WTC11 (cell line): ENCODE results near the gene LTF. TPM values are rescaled to one million over a fixed set of nuclear protein-coding genes. Genes with fewer than 3 reads are reported as not detected.

ENCODE experiments used
- ATAC-seq: fragments of 200-7000 bp; cut with Tn5 transposase; 2 replicates; pipeline ENCODE4 v1.10.0; 2021; ENCODE audit warnings: mild to moderate bottlenecking, moderate library complexity
- CTCF ChIA-PET: fragments of 300-600 bp; sonication (Branson Sonifier 250); formaldehyde crosslinking; loops from one replicate; lab custom pipeline; 2021; ENCODE audit warnings: antibody characterized with exemption; lab: Charles Lee
- POLR2A ChIA-PET: fragments of 350-600 bp; sonication (Branson Sonifier 250); formaldehyde crosslinking; loops from one replicate; lab custom pipeline; 2021; ENCODE audit warnings: antibody characterized with exemption; lab: Charles Lee
- DNase-seq: peaks from one replicate; pipeline ENCODE4 v3.0.0; 2021; ENCODE audit warnings: low spot score
- H3K27ac Mint-ChIP-seq: 2 replicates; pipeline ENCODE4 v1.8.0; 2021; ENCODE audit warnings: mixed read lengths
- H3K27me3 Mint-ChIP-seq: 2 replicates; pipeline ENCODE4 v1.8.0; 2021; ENCODE audit warnings: low read depth, mild to moderate bottlenecking, moderate library complexity, mixed read lengths
- H3K36me3 Mint-ChIP-seq: 2 replicates; pipeline ENCODE4 v1.8.0; 2021; ENCODE audit warnings: mixed read lengths
- H3K4me1 Mint-ChIP-seq: 2 replicates; pipeline ENCODE4 v1.8.0; 2022; ENCODE audit warnings: mixed read lengths
- H3K4me3 Mint-ChIP-seq: 2 replicates; pipeline ENCODE4 v1.8.0; 2021; ENCODE audit warnings: mild to moderate bottlenecking, moderate library complexity, mixed read lengths
- H3K9me3 Mint-ChIP-seq: 2 replicates; pipeline ENCODE4 v1.8.0; 2021; ENCODE audit warnings: mixed read lengths
- CBFB ChIP-seq: sonication (generic); formaldehyde crosslinking; IDR thresholded peaks from 2 replicates; pipeline ENCODE4 v1.8.1; 2022; ENCODE audit warnings: mild to moderate bottlenecking, low read depth, missing genetic modification reagents
- CREB1 ChIP-seq: sonication (generic); formaldehyde crosslinking; IDR thresholded peaks from 2 replicates; pipeline ENCODE4 v1.8.0; 2023; ENCODE audit warnings: mild to moderate bottlenecking, missing genetic modification reagents
- ELF4 ChIP-seq: sonication (generic); formaldehyde crosslinking; IDR thresholded peaks from 2 replicates; pipeline ENCODE4 v1.8.1; 2022; ENCODE audit warnings: low read depth, mild to moderate bottlenecking, moderate library complexity, missing genetic modification reagents
- EMX1 ChIP-seq: fragments of 250-450 bp; sonication (Bioruptor Pico); IDR thresholded peaks from 2 replicates; pipeline ENCODE4 v1.8.0; 2021; ENCODE audit warnings: mild to moderate bottlenecking
- JUN ChIP-seq: sonication (generic); formaldehyde crosslinking; IDR thresholded peaks from 2 replicates; pipeline ENCODE4 v1.8.0; 2023; ENCODE audit warnings: mild to moderate bottlenecking, missing genetic modification reagents
- KAT7 ChIP-seq: sonication (generic); formaldehyde crosslinking; IDR thresholded peaks from 2 replicates; pipeline ENCODE4 v1.8.1; 2023; ENCODE audit warnings: missing genetic modification reagents, mild to moderate bottlenecking, borderline replicate concordance
- PRRX2 ChIP-seq: fragments of 250-450 bp; sonication (Bioruptor Pico); IDR thresholded peaks from 2 replicates; pipeline ENCODE4 v1.8.0; 2021; ENCODE audit warnings: mild to moderate bottlenecking
- SP1 ChIP-seq: sonication (generic); formaldehyde crosslinking; conservative IDR thresholded peaks from 2 replicates; pipeline ENCODE4 v1.8.1; 2022; ENCODE audit warnings: missing genetic modification reagents
- TEAD4 ChIP-seq: sonication (generic); formaldehyde crosslinking; IDR thresholded peaks from 2 replicates; pipeline ENCODE4 v1.8.0; 2022; ENCODE audit warnings: mild to moderate bottlenecking, missing genetic modification reagents
- TP53 ChIP-seq: sonication (generic); formaldehyde crosslinking; IDR thresholded peaks from 2 replicates; pipeline ENCODE4 v1.8.1; 2023; ENCODE audit warnings: mild to moderate bottlenecking, missing genetic modification reagents
- ZBTB21 ChIP-seq: sonication (generic); formaldehyde crosslinking; IDR thresholded peaks from 2 replicates; pipeline ENCODE4 v1.8.1; 2023; ENCODE audit warnings: mild to moderate bottlenecking, missing genetic modification reagents, borderline replicate concordance
- ZNF232 ChIP-seq: sonication (generic); formaldehyde crosslinking; IDR thresholded peaks from 2 replicates; pipeline ENCODE4 v1.8.0; 2022; ENCODE audit warnings: mild to moderate bottlenecking, missing genetic modification reagents
- ZNF263 ChIP-seq: sonication (generic); formaldehyde crosslinking; IDR thresholded peaks from 2 replicates; pipeline ENCODE4 v1.8.1; 2022; ENCODE audit warnings: low read depth, mild to moderate bottlenecking, moderate library complexity, missing genetic modification reagents
- ZNF396 ChIP-seq: fragments of 250-450 bp; sonication (Bioruptor Pico); IDR thresholded peaks from 2 replicates; pipeline ENCODE4 v1.8.0; 2021; ENCODE audit warnings: mild to moderate bottlenecking, moderate library complexity, borderline replicate concordance
- ZNF416 ChIP-seq: fragments of 250-450 bp; sonication (Bioruptor Pico); IDR thresholded peaks from 2 replicates; pipeline ENCODE4 v1.9.0; 2021; ENCODE audit warnings: mild to moderate bottlenecking, inconsistent platforms
- ZNF423 ChIP-seq: fragments of 250-450 bp; sonication (Bioruptor Pico); IDR thresholded peaks from 2 replicates; pipeline ENCODE4 v2.1.2; 2022; ENCODE audit warnings: mild to moderate bottlenecking, moderate library complexity
- ZNF512 ChIP-seq: sonication (generic); formaldehyde crosslinking; IDR thresholded peaks from 2 replicates; pipeline ENCODE4 v1.8.1; 2022; ENCODE audit warnings: missing genetic modification reagents, borderline replicate concordance
- ZNF532 ChIP-seq: fragments of 250-450 bp; sonication (Bioruptor Pico); IDR thresholded peaks from 2 replicates; pipeline ENCODE4 v1.9.0; 2021; ENCODE audit warnings: mild to moderate bottlenecking, borderline replicate concordance
- total RNA-seq: library from RNA; stranded (reverse); gene quantifications from 3 replicates; pipeline ENCODE4 v1.2.3, GENCODE V29; 2021
- TF ChIP-seq, protein P1 (sequence below): sonication (generic); formaldehyde crosslinking; IDR thresholded peaks from 2 replicates; pipeline ENCODE4 v1.8.1; 2022; ENCODE audit warnings: low read depth, mild to moderate bottlenecking, moderate library complexity, missing genetic modification reagents, borderline replicate concordance
- TF ChIP-seq, protein P2 (sequence below): sonication (generic); formaldehyde crosslinking; IDR thresholded peaks from 2 replicates; pipeline ENCODE4 v1.8.0; 2022; ENCODE audit warnings: missing genetic modification reagents
- TF ChIP-seq, protein P3 (sequence below): sonication (generic); formaldehyde crosslinking; IDR thresholded peaks from 2 replicates; pipeline ENCODE4 v1.8.1; 2023; ENCODE audit warnings: mild to moderate bottlenecking, missing genetic modification reagents
- TF ChIP-seq, protein P4 (sequence below): sonication (generic); formaldehyde crosslinking; IDR thresholded peaks from 2 replicates; pipeline ENCODE4 v1.8.1; 2022; ENCODE audit warnings: mild to moderate bottlenecking, missing genetic modification reagents, moderate library complexity, borderline replicate concordance

Gene LTF
- total RNA-seq, 1 experiment from 2014 or later: 0.22 TPM

GRCh38 chr3:46422617-46423016 is 42.1 kb downstream of the LTF start:
- no peak overlapping the region for H3K4me3 Mint-ChIP-seq
- H3K27ac Mint-ChIP-seq: no peak overlapping the region
- no peaks in the 10 kb centered on the region for H3K36me3 Mint-ChIP-seq
- ChIA-PET CTCF (no interaction called here), POLR2A (no interaction called here)
- no peak for TF ChIP-seq ZNF532 (CRISPR knock-in tag)
- TF ChIP-seq SP1 (CRISPR knock-in tag): no peak
- TF ChIP-seq, protein P1, sequence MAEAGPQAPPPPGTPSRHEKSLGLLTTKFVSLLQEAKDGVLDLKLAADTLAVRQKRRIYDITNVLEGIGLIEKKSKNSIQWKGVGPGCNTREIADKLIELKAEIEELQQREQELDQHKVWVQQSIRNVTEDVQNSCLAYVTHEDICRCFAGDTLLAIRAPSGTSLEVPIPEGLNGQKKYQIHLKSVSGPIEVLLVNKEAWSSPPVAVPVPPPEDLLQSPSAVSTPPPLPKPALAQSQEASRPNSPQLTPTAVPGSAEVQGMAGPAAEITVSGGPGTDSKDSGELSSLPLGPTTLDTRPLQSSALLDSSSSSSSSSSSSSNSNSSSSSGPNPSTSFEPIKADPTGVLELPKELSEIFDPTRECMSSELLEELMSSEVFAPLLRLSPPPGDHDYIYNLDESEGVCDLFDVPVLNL (CRISPR knock-in tag): no peak
- no peak for TF ChIP-seq ZNF423 (CRISPR knock-in tag)
- H3K9me3 Mint-ChIP-seq: no peaks in the 10 kb centered on the region
- no peaks in the 10 kb centered on the region for H3K27me3 Mint-ChIP-seq
- peaks cover 13% of the 10 kb centered on the region for H3K4me1 Mint-ChIP-seq
- no peak for ATAC-seq
- DNase-seq: no peak

- Mint-ChIP-seq H3K9me3 (no peaks in the 10 kb centered on the region), H3K36me3 (no peaks in the 10 kb centered on the region), H3K4me3 (no peak overlapping the region), H3K27me3 (no peaks in the 10 kb centered on the region), H3K27ac (no peak overlapping the region), H3K4me1 (peaks cover 22% of the 10 kb centered on the region)
- no peak for TF ChIP-seq ZNF512 (CRISPR knock-in tag)
- no peak for TF ChIP-seq ZNF263 (CRISPR knock-in tag)
- TF ChIP-seq CREB1 (CRISPR knock-in tag): no peak
- TF ChIP-seq ELF4 (CRISPR knock-in tag): no peak
- no peak for TF ChIP-seq TEAD4
- TF ChIP-seq, protein P2, sequence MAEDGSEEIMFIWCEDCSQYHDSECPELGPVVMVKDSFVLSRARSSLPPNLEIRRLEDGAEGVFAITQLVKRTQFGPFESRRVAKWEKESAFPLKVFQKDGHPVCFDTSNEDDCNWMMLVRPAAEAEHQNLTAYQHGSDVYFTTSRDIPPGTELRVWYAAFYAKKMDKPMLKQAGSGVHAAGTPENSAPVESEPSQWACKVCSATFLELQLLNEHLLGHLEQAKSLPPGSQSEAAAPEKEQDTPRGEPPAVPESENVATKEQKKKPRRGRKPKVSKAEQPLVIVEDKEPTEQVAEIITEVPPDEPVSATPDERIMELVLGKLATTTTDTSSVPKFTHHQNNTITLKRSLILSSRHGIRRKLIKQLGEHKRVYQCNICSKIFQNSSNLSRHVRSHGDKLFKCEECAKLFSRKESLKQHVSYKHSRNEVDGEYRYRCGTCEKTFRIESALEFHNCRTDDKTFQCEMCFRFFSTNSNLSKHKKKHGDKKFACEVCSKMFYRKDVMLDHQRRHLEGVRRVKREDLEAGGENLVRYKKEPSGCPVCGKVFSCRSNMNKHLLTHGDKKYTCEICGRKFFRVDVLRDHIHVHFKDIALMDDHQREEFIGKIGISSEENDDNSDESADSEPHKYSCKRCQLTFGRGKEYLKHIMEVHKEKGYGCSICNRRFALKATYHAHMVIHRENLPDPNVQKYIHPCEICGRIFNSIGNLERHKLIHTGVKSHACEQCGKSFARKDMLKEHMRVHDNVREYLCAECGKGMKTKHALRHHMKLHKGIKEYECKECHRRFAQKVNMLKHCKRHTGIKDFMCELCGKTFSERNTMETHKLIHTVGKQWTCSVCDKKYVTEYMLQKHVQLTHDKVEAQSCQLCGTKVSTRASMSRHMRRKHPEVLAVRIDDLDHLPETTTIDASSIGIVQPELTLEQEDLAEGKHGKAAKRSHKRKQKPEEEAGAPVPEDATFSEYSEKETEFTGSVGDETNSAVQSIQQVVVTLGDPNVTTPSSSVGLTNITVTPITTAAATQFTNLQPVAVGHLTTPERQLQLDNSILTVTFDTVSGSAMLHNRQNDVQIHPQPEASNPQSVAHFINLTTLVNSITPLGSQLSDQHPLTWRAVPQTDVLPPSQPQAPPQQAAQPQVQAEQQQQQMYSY: no peak
- TF ChIP-seq ZBTB21 (CRISPR knock-in tag): no peak
- TF ChIP-seq, protein P3, sequence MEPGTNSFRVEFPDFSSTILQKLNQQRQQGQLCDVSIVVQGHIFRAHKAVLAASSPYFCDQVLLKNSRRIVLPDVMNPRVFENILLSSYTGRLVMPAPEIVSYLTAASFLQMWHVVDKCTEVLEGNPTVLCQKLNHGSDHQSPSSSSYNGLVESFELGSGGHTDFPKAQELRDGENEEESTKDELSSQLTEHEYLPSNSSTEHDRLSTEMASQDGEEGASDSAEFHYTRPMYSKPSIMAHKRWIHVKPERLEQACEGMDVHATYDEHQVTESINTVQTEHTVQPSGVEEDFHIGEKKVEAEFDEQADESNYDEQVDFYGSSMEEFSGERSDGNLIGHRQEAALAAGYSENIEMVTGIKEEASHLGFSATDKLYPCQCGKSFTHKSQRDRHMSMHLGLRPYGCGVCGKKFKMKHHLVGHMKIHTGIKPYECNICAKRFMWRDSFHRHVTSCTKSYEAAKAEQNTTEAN: no peak
- no peak for TF ChIP-seq KAT7
- no peak for TF ChIP-seq EMX1
- TF ChIP-seq ZNF416 (CRISPR knock-in tag): no peak
- no peak for TF ChIP-seq CBFB (CRISPR knock-in tag)
- TF ChIP-seq ZNF396: no peak
- no peak for TF ChIP-seq PRRX2 (CRISPR knock-in tag)
- TF ChIP-seq ZNF232 (CRISPR knock-in tag): no peak
- no peak for TF ChIP-seq TP53 (CRISPR knock-in tag)
- TF ChIP-seq, protein P4, sequence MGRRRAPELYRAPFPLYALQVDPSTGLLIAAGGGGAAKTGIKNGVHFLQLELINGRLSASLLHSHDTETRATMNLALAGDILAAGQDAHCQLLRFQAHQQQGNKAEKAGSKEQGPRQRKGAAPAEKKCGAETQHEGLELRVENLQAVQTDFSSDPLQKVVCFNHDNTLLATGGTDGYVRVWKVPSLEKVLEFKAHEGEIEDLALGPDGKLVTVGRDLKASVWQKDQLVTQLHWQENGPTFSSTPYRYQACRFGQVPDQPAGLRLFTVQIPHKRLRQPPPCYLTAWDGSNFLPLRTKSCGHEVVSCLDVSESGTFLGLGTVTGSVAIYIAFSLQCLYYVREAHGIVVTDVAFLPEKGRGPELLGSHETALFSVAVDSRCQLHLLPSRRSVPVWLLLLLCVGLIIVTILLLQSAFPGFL (CRISPR knock-in tag): no peak
- TF ChIP-seq JUN (CRISPR knock-in tag): no peak
- CTCF ChIA-PET: interaction anchor here (1.2 to 1.4 kb wide), 2 partner anchors 29 to 43 kb away, joined by 3 to 4 read pairs; no protein-coding TSS in a partner anchor
- DNase-seq (no peak), ATAC-seq (no peak)
- POLR2A ChIA-PET: no interaction called here
These were observed 43.8 kb downstream of the LTF start for GRCh38 chr3:46420931-46421330.
